IPS-18c (cell line): ENCODE data around the gene PLIN1.

ENCODE experiments used
- H3K4me3 ChIP-seq: 2 replicates; pipeline ENCODE4 v1.7.0; 2013; ENCODE audit warnings: low read depth, mild to moderate bottlenecking, low read length, moderate library complexity; ENCODE audit not compliant: insufficient read depth
- H3K9me3 ChIP-seq: one replicate; pipeline ENCODE4 v1.6.1; 2013; ENCODE audit warnings: mild to moderate bottlenecking, low read length, moderate library complexity; ENCODE audit not compliant: control insufficient read depth, insufficient read depth

Gene PLIN1

DNA sequence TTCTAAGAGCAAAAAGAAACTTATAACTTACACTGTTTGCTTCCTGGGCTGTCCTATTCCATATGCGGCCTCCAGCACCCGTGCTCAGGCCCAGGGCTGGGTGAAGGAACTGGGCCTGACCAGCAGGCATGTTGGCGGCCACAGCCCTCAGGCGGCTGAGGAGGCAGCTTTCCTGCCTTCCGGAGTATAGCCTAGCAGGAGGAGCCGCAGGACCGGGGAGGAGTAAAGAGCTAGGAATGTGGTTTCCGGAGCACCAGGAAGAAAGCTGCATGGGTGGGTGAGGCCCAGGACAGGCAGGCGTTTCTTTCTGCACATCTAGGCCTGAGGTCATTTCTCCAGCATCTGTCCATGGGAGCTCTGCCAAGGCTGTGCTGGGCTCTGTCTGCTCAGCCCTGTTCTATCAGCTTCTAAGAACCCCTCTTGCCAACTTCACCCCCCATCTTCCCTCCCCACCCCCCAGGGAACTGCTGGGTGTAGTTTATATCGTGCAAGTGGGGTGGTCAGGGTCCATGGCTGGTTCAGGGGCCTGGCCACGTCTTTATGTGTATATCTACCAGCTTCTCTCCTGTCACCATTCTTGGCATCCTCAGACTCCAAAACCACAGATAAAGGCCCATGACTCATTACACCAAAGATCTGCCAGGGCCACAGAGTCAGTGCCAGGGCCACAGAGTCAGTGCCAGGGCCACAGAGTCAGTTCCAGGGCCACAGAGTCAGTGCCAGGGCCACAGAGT lies 16.1 kb downstream of the PLIN1 start:
- H3K4me3 ChIP-seq = no peak overlapping the region
- no peaks in the 10 kb centered on the region for H3K9me3 ChIP-seq

DNA sequence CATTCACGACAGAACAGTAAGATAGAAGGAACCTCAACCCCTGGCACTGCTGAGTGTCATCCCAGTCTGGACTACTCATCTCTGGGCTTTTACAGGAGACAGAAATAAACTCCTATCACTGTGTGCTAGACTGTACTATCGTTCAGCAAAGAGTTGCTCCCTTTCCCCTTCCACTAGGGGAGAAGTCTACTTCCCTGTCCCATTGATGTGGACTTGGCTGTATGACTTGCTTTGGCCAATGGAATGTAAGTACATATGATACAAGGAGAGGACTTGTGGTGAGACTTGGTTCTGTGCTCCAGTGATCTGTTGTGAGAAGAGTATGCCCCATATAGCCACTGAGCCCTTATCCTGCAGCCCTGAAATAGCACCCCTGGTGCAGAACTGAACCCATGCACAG lies 18.6 kb downstream of the PLIN1 start:
- Histone ChIP-seq H3K4me3 (no peak overlapping the region), H3K9me3 (no peaks in the 10 kb centered on the region)

DNA sequence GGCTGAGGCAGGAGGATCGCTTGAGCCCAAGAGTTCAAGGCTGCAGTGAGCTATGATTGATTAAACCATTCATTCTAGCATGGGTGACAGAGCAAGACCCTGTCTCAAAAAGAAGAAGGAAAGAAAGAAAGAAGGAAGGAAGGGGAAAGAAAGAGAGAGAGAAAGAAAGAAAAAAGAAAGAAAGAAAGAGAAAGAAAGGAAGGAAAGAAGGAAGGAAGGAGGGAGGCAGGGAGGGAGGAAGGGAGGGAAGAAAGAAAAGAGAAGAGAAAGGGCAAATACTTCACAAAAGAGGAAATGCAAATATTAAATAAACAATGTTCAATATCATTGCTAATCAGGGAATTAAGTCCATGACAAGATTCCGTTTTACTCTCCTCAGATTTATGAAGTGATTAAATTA lies 19.9 kb downstream of the PLIN1 start:
- H3K9me3 ChIP-seq = no peaks in the 10 kb centered on the region
- no peak overlapping the region for H3K4me3 ChIP-seq

DNA sequence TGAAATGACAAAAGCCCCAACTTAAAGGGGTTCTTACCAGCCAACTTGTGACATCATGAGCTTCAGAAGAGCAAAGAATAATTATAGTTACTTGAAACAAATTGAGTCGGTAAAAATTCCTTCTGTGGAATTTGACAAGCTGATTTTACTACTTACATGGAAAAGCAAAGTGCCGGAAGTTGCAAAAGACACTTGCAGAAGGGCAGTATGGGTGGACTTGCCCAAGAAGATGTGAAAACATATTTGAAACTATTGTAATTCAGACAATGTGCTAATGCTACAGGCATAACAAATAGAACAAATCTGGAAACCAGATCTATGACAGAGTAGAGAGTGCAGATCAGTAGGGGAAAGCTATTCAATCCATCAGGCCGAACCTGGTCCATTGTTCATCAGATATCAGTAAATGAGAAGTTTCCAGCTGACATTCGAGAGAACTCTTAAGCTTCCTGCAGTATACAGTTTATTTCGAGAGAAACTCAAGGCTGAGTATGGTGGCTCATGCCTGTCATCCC lies 21.4 kb downstream of the PLIN1 start:
- H3K9me3 ChIP-seq = no peaks in the 10 kb centered on the region
- H3K4me3 ChIP-seq = no peak overlapping the region

DNA sequence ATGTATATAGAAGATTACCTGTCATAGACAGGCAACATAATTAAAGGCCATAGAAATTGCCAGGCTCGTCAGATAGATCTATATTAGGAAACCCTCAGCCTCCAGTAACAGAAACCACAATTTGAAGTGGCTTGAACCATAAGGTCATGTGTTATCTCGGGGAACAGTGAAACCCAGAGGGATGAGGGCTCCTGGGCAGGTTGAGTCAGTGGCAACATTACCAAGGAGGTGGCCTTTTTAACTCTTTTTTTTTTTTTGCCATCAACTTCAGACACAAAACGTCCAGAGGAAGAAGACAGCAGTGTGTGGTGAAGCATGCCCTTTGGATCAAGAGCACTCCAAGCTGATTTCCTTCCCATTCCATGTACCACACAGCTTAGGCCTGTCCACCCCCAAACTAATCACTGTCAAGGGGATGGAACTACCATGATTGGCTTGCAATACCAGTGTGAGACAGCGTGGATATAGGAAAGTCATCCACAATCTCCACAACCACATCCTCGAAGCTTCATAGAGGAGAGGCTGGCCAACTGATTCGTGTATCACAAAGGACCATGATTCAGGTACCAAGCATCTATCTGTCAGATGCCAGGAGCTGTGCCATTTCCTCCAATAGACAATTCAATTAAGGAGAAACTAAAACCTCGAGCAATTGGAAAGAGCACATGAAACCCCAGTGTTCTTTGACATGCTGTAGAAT lies 22.9 kb downstream of the PLIN1 start:
- Histone ChIP-seq H3K9me3 (no peaks in the 10 kb centered on the region), H3K4me3 (no peak overlapping the region)

DNA sequence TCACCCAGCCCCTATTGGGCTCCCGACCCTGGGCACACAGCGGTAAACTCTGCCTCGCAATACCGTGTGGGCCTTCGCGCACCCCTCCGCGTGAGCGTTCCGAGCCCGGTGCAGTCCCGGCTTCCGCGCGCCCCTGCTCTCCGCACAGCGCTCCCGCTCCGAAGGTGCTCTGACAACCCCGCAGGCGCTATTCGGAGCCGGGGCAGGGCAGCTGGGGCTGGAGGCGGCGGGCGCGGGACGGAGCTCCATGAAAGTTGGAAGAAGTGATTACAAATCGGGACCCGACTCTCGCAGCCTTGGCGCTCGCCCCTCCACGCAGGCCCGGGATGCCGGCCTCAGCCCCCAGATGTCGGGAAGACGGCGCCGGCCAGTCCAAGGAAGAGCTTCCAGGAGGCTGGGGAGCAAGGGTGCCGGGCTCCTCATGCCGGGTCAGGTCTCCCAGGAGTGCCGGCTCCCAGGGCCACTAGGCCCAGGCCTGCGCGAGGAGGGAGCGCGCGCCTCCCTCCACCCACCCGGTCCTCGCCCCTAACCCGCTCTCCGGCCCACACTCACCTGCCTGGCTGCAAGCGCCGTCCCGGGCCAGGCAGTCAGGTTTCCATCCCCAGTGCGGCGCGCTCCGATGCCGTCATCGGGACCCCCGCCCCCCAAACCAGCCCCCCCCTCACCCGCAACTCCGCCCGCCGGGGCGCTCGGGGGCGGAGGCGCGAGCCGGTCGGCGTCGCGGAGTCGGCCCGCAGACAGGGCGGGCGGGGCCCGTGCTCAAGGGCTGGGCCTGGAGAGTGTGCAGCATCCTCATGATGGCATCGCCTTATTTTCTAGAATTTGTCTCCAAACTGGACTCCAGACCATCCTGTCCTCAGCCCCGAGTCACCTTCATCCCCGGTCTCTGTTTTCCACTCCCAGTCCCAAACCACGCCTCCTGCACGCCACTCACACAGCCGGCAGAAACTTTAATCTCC lies 24.0 kb downstream of the PLIN1 start, which contains the start of gene KIF7:
Gene KIF7, minus strand, starts transcription at position 621 of the 959 bp plus-strand sequence. CDS start 2,537 bp downstream, outside the sequence.
- H3K9me3 ChIP-seq = no peaks in the 10 kb centered on the region

DNA sequence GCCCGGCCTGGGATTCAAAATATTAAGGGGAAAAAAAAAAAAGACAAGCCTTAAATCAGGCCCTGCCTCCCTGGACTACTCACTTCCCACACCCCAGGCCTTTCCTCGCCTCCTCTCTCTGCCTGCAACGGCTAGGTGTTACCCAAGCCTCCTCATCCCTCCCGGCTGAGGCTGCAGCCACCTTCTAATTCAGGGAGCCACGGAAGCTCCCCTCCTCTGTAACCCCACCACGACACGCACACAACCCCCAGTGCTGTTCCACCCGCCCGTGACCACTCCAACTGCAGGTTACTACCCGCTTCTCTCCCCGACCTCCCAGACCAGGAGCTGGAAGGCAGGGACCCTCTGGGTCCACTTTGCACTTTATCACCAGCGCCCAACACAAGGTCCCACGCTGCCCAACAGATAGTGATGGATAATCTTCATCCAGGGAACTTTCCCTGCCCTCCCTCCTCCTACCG lies 24.8 kb downstream of the PLIN1 start:
- H3K4me3 ChIP-seq = peak overlapping the region; percentile 87
- no peaks in the 10 kb centered on the region for H3K9me3 ChIP-seq

More for the DNA sequence above, 24.0 kb downstream of the PLIN1 start, which contains the start of gene KIF7:
- peak within 1 kb of the TSS; percentile 87 for H3K4me3 ChIP-seq

DNA sequence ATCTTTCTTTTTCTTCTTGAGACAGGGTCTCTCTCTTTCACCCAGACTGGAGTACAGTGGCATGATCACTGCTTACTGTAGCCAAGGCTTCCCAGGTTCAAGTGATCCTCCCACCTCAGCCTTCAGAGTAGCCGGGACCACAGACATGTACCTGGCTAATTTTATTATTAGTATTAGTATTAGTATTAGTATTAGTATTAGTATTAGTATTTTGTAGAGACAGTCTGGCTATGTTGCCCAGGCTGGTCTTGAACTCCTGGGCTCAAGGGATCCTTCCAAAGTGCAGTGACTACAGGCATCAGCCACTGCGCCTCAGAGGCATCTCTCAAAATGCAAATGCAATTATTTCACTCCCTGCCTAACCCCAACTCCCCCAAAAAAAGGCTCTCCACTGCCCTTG lies 25.6 kb downstream of the PLIN1 start:
- no peaks in the 10 kb centered on the region for H3K9me3 ChIP-seq
- H3K4me3 ChIP-seq = no peak overlapping the region

DNA sequence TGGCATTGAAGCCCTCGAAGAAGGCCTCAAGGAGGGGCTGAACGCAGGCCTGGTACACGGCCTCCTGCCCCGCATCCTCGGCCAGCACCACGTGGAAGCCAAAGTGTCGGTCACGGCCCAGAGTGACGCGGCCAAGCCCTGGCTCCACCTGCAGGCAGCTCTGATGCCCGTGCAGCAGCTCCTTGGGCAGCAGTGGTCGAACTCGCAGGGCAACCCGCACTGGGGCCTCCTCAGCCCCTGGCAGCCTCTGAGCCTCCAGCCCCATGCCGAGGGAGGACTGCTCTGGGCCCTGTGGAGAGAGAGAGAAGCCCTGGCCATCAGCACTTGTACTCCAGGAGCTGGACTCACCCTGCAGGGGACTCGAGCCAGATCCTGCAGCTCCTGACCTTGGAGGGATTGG lies 26.5 kb downstream of the PLIN1 start:
- Histone ChIP-seq H3K9me3 (no peaks in the 10 kb centered on the region), H3K4me3 (no peak overlapping the region)

DNA sequence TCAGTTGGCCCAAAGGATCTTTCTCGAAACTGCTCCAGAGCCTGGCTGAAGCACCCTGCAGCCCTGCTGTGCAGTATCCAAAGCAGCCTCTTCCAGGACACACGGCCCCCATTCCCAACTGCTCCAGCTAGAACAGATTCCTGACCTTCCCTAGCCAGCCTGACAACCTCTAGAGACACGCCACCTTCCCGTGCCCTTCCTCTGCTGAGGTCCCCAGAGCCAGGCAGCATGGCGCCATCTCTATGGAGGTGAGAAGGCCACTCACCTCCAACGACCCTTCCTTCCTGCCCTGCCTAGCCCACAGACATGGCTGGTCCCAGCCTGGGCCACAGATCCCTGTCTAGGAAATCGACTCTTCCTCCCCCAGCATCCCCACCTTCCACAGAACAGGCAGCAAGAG lies 27.0 kb downstream of the PLIN1 start:
- no peaks in the 10 kb centered on the region for H3K9me3 ChIP-seq

DNA sequence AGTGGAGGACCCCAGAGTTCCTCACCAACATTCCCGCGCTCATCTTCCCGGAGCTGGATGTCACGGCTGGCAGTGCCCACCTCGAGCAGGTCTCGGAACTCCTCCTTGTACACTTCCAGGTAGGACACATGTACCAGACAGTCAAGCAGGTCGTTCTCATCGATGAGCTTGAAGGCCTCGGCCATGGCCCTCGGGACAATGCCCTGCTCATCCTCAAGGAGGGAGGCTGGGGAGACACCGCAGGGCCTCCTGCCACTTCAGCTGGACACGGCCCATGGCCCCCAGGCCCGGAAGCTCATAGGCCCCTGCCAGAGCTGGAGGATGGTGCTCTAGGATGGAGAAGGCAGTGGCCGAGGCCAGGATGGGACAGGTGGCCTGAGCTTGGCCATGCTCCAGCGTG lies 29.5 kb downstream of the PLIN1 start:
- no peak overlapping the region for H3K4me3 ChIP-seq
- no peaks in the 10 kb centered on the region for H3K9me3 ChIP-seq

More for the DNA sequence above, 27.0 kb downstream of the PLIN1 start:
- H3K4me3 ChIP-seq = no peak overlapping the region

DNA sequence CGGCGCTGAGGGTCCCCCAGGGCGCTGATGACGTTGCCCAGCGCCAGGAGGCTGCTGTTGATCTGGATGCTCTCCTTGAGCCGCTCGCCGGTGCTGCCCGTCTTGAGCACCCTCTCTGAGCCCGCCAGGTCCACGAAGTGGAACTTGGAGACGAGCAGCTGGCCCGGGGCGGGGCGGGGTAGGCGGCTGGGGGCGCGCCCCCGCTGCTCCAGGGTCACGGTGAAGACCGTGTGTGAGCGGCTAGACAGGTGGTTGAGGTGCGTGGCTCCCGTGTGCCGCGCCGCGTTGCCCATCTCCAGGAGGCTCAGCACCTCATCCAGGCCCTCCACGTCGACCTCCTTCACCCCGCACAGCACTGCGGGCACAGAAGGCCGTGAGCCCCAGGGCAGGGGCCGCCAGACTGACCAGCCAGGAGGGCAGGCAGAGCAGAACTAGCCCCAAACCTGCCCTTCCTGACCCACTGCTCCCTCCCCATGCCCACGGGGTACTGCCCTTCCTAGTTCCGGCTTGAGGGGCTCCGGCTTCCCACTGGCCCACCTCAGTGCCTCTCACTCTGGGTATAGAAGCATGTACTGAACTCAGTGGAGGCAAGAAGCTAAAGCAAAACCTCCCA lies 30.0 kb downstream of the PLIN1 start:
- H3K9me3 ChIP-seq = no peaks in the 10 kb centered on the region
- no peak overlapping the region for H3K4me3 ChIP-seq

DNA sequence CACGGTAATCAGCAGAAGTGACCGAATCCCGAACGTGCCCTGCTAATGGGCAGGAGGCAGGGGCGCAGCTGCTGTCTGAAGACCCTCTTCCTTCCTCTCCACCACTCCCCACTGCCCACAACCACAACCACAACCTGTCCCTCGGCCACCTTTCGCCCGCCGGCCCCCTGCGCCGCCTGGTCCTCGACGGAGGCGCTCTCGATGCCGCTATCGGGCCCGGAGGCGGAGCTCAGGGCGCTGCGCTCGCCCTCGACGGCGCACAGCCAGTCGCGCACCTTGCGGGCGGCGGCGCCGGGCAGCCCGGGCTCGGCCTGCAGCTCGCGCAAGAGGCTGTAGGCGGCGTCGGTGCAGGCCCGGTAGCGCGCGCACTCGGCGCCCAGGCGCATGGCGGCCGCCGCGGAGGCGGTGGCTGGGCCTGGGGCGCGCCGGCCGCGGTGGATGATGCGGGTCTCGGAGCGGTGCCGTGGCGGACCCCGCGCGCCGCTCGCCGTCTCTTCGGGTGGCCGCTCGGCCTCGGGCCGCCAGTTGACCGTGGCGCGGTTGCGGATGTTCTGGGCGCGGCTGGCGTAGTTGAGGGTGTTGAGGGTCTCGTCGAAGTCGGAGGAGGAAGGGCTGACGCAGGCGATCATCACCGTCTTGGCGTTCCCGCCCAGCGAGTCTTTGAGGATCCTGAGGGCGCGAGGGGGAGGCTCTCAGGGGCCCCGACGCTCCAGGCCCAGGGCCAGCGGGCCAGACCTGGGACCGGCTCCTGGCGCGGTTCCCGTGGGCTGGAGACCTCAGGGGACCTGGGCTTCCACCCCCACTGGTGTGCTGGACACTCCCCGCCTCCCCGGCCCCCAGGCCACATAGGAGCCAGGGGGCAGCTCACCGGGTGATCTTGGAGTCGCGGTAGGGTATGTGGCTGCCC lies 30.8 kb downstream of the PLIN1 start:
- no peak overlapping the region for H3K4me3 ChIP-seq
- H3K9me3 ChIP-seq = no peaks in the 10 kb centered on the region

DNA sequence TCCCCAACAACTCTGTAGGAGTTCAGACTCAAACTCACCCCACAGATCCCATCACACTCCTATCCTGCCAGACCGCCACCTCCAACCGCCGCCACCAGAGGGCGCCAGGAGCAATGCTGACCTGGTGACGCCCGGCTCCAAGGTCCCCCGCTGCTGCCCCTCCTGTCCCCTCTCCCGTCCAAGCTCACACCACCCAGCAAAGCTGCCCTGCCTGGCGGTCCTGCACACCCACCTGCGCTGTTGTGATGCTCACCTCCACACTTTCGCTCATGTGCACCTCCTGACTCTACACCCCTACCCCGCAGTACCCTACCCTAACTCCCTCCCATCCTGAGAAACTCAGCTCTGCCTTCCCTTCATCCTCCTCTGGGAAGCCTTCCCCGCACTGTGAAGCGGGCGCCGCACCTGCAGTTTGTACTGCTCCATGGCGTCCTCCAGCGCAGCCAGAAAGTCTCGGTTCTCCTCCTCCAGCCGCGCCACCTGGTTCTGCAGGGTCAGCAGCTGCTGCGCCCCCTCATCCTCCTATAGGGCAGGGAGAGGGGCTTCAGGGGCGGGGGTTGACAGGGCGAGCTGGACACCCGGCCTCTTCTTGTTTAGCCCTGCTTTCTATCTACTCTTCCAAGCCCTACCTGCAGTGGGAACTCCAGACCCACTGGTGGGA lies 31.8 kb downstream of the PLIN1 start:
- H3K4me3 ChIP-seq = no peak overlapping the region; the same call in 1 of the 2 replicates
- no peaks in the 10 kb centered on the region for H3K9me3 ChIP-seq

DNA sequence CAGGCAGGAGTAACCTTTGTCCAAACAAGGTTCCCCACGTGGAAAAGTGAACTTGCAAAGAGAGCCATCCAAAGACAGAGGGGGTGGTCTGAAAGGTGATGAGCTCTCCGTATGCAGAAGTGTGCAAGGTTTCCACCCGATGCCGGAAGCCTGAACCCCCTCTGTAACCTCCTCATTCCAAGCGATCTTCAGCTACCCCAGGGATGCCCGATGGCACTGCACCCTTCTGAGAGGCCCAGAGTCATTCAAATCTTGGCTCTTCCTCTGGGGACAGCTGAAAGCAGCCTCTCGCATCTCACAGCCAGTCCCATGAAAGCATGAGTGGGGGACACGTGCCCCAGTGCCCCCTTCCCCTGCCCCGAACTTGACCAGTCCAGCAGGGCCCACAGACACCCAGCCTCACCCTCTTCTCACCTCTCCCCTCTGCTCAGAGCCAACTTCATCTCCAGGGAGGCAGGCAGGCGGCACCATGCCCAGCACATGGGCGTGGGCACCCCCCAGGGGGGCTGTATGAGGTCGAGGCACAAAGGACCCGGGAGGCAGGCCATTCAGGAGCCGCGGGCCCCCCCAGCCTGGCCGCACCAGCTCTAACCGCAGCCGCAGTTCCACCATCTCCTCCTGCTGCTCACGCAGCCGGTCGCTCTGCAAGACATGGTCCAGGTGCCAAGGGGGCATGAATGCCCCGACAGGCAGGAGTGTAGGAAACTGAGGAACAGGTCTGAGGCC lies 32.6 kb downstream of the PLIN1 start:
- Histone ChIP-seq H3K9me3 (no peaks in the 10 kb centered on the region), H3K4me3 (no peak overlapping the region)
